ENCODE results near the gene VWC2. TPM values are rescaled to one million over a fixed set of nuclear protein-coding genes. Genes with fewer than 3 reads are reported as not detected.

Gene VWC2
- polyA plus RNA-seq = under 1 TPM; 0.02 to 0.06 TPM

GRCh38 chr7:49773218-49773935, at the start of gene VWC2:
TSS of gene VWC2 (plus strand) at chr7:49773638. CDS start at chr7:49775436, 1,798 bp downstream.
- 1 to 3% methylated on average over 31 to 75 of the region's 75 CpGs for WGBS, 2 donors
- H3K4me3 ChIP-seq (ENCODE audit: low read depth in 1 of 2, low read length in 2 of 2) = peak within 1 kb of the TSS; percentile 34 to 53
- H3K9me3 ChIP-seq (ENCODE audit: control insufficient read depth in 2 of 2, insufficient read depth in 1 of 2, low read depth in 1 of 2, low read length in 1 of 2) = peaks cover 0 to 5% of the 10 kb centered on the region in 2 donors
- H3K27ac ChIP-seq (ENCODE audit: low read depth in 2 of 2, low read length in 1 of 2) = no peak within 1 kb of the TSS
- H3K4me1 ChIP-seq (ENCODE audit: control insufficient read depth in 2 of 2, insufficient read depth in 2 of 2, low read length in 1 of 2) = peaks cover 12 to 13% of the 10 kb centered on the region in 2 donors
- peaks cover 0 to 7% of the 10 kb centered on the region in 2 donors for H3K27me3 ChIP-seq (ENCODE audit: control insufficient read depth in 1 of 2, insufficient read depth in 2 of 2, low read length in 2 of 2)
- no peaks in the 10 kb centered on the region for H3K36me3 ChIP-seq (ENCODE audit: control insufficient read depth in 2 of 2, insufficient read depth in 2 of 2, low read length in 1 of 2)

- Histone ChIP-seq H3K27ac (ENCODE audit: low read depth in 2 of 2, low read length in 1 of 2) (no peak overlapping the region), H3K27me3 (ENCODE audit: control insufficient read depth in 1 of 2, insufficient read depth in 2 of 2, low read length in 2 of 2) (no peaks in the 10 kb centered on the region), H3K4me1 (ENCODE audit: control insufficient read depth in 2 of 2, insufficient read depth in 2 of 2, low read length in 1 of 2) (no peaks in the 10 kb centered on the region), H3K4me3 (ENCODE audit: low read depth in 1 of 2, low read length in 2 of 2) (no peak overlapping the region), H3K9me3 (ENCODE audit: control insufficient read depth in 2 of 2, insufficient read depth in 1 of 2, low read depth in 1 of 2, low read length in 1 of 2) (no peaks in the 10 kb centered on the region), H3K36me3 (ENCODE audit: control insufficient read depth in 2 of 2, insufficient read depth in 2 of 2, low read length in 1 of 2) (no peaks in the 10 kb centered on the region)
These were observed 49.4 kb upstream of the VWC2 start for GRCh38 chr7:49724071-49724470.

DNA sequence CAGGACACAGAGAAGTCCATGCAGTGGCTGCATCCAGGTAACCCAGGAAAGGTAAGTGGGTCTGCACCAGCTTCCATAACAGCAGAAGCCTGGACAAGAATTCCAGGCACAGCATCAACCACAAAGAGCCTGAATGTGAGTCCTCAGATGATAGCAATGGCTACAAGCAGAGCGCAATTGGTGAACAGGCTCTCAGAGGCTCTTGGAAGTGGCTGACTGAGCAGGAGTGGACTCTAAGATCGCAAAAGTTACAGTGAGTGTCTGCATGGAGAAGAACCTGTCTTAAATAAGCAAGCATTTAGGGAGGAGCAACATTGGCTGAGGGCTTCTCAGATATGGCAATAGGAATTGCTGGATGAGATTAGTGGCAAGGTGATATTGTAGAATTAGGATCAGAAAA, 41.6 kb upstream of the VWC2 start:
- peaks cover 0 to 2% of the 10 kb centered on the region in 2 donors for H3K9me3 ChIP-seq (ENCODE audit: control insufficient read depth in 2 of 2, insufficient read depth in 1 of 2, low read depth in 1 of 2, low read length in 1 of 2)
- H3K27ac ChIP-seq (ENCODE audit: low read depth in 2 of 2, low read length in 1 of 2) = no peak overlapping the region
- H3K36me3 ChIP-seq (ENCODE audit: control insufficient read depth in 2 of 2, insufficient read depth in 2 of 2, low read length in 1 of 2) = no peaks in the 10 kb centered on the region
- WGBS, 2 donors = 50 to 64% methylated on average over 2 of the region's 2 CpGs
- H3K4me3 ChIP-seq (ENCODE audit: low read depth in 1 of 2, low read length in 2 of 2) = no peak overlapping the region
- H3K27me3 ChIP-seq (ENCODE audit: control insufficient read depth in 1 of 2, insufficient read depth in 2 of 2, low read length in 2 of 2) = no peaks in the 10 kb centered on the region
- H3K4me1 ChIP-seq (ENCODE audit: control insufficient read depth in 2 of 2, insufficient read depth in 2 of 2, low read length in 1 of 2) = no peaks in the 10 kb centered on the region

DNA sequence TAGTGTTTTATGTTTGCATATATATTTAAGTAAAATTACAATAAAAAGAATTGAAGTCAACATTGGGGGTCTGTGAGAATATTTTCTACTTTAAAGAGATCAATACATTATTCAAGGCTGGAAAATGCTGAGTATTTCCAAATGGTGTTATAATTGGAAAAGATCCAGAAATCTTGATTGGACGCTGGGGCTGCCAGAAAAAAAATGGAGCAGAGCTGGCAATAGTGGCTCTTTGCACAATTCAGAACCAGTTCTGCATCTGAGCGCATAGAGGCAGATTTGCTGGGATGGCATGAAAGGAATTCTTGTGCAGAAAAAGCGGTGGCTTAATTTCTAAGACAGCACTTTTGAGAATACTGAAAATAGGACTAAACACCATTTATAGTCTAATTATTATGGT, 10.8 kb upstream of the VWC2 start:
- Histone ChIP-seq H3K4me3 (ENCODE audit: low read depth in 1 of 2, low read length in 2 of 2) (no peak overlapping the region), H3K4me1 (ENCODE audit: control insufficient read depth in 2 of 2, insufficient read depth in 2 of 2, low read length in 1 of 2) (no peaks in the 10 kb centered on the region), H3K27ac (ENCODE audit: low read depth in 2 of 2, low read length in 1 of 2) (no peak overlapping the region), H3K27me3 (ENCODE audit: control insufficient read depth in 1 of 2, insufficient read depth in 2 of 2, low read length in 2 of 2) (no peaks in the 10 kb centered on the region), H3K36me3 (ENCODE audit: control insufficient read depth in 2 of 2, insufficient read depth in 2 of 2, low read length in 1 of 2) (no peaks in the 10 kb centered on the region), H3K9me3 (ENCODE audit: control insufficient read depth in 2 of 2, insufficient read depth in 1 of 2, low read depth in 1 of 2, low read length in 1 of 2) (no peaks in the 10 kb centered on the region)
- WGBS, 2 donors = 62 to 65% methylated on average over 3 of the region's 3 CpGs

DNA sequence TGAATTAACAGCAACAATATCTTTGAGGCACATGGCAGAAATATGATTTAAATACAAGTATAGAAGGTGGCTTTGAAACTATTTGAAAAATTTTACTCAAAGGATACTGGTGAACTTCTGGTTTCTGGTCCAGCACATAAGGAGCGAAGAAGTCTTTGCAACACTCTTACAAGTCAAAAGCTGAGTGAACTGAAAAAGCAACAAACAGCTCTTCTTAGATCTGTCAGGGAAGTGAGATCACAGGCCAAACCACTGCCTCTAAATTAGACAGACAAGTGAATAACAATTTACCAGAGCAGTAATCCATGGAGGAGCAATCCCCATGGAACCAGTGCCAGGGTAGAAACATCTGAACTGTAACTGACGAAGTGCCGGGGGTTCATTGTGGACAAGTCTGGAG, 9.6 kb upstream of the VWC2 start:
- Histone ChIP-seq H3K4me1 (ENCODE audit: control insufficient read depth in 2 of 2, insufficient read depth in 2 of 2, low read length in 1 of 2) (no peaks in the 10 kb centered on the region), H3K27me3 (ENCODE audit: control insufficient read depth in 1 of 2, insufficient read depth in 2 of 2, low read length in 2 of 2) (no peaks in the 10 kb centered on the region), H3K27ac (ENCODE audit: low read depth in 2 of 2, low read length in 1 of 2) (no peak overlapping the region), H3K36me3 (ENCODE audit: control insufficient read depth in 2 of 2, insufficient read depth in 2 of 2, low read length in 1 of 2) (no peaks in the 10 kb centered on the region), H3K4me3 (ENCODE audit: low read depth in 1 of 2, low read length in 2 of 2) (no peak overlapping the region), H3K9me3 (ENCODE audit: control insufficient read depth in 2 of 2, insufficient read depth in 1 of 2, low read depth in 1 of 2, low read length in 1 of 2) (no peaks in the 10 kb centered on the region)
- 86 to 87% methylated on average over 3 of the region's 3 CpGs for WGBS, 2 donors

- H3K4me3 ChIP-seq (ENCODE audit: low read depth in 1 of 2, low read length in 2 of 2) = no peak overlapping the region
- WGBS, 2 donors = 79 to 83% methylated on average over 1 of the region's 1 CpG
- H3K27ac ChIP-seq (ENCODE audit: low read depth in 2 of 2, low read length in 1 of 2) = no peak overlapping the region
- no peaks in the 10 kb centered on the region for H3K36me3 ChIP-seq (ENCODE audit: control insufficient read depth in 2 of 2, insufficient read depth in 2 of 2, low read length in 1 of 2)
- no peaks in the 10 kb centered on the region for H3K9me3 ChIP-seq (ENCODE audit: control insufficient read depth in 2 of 2, insufficient read depth in 1 of 2, low read depth in 1 of 2, low read length in 1 of 2)
- no peaks in the 10 kb centered on the region for H3K27me3 ChIP-seq (ENCODE audit: control insufficient read depth in 1 of 2, insufficient read depth in 2 of 2, low read length in 2 of 2)
- H3K4me1 ChIP-seq (ENCODE audit: control insufficient read depth in 2 of 2, insufficient read depth in 2 of 2, low read length in 1 of 2) = no peaks in the 10 kb centered on the region
These were observed 6.5 kb upstream of the VWC2 start for GRCh38 chr7:49766966-49767365.

DNA sequence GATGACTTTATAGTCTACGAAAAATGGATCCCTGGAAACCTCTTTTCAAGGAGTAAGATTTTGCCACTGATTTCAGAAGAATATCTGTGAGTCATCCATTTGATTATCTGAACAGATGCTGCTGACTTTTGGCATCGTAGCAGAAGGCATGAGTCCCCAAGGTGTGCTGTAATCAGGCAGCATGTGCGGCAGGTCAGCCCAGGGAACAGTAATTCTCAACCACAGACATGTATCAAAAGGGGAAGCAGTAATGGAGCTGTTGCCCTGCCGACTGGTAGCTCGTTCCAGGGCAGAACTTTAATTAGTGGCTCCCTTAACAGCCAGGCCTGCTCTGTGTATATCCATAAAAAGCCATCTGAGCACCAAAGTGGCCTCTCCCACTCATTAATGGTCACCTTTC, 5.7 kb upstream of the VWC2 start:
- no peaks in the 10 kb centered on the region for H3K9me3 ChIP-seq (ENCODE audit: control insufficient read depth in 2 of 2, insufficient read depth in 1 of 2, low read depth in 1 of 2, low read length in 1 of 2)
- 74 to 80% methylated on average over 5 of the region's 5 CpGs for WGBS, 2 donors
- H3K4me1 ChIP-seq (ENCODE audit: control insufficient read depth in 2 of 2, insufficient read depth in 2 of 2, low read length in 1 of 2) = no peaks in the 10 kb centered on the region

DNA sequence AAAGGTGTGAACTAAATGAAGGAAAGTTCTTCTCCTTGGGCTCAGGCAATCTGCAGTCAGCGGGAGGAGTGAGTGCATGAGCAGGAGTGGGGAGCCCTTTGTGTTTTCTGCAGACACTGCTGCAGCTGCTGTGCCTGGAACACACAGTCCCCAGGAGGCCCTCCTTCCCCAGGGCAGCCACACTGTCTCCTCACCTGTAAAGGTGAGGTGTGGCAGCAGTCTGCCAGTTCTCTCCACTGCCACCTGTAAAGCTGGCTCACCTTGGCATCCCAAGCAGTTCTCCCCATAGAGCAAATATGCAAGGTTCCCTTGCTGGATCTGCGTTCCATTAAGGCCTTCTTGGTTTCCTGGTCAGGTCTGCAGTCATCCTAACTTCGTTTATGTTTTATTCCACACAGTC, 5.2 kb upstream of the VWC2 start:
- Histone ChIP-seq H3K4me3 (ENCODE audit: low read depth in 1 of 2, low read length in 2 of 2) (no peak overlapping the region), H3K9me3 (ENCODE audit: control insufficient read depth in 2 of 2, insufficient read depth in 1 of 2, low read depth in 1 of 2, low read length in 1 of 2) (no peaks in the 10 kb centered on the region), H3K4me1 (ENCODE audit: control insufficient read depth in 2 of 2, insufficient read depth in 2 of 2, low read length in 1 of 2) (peaks cover 0 to 1% of the 10 kb centered on the region in 2 donors), H3K27me3 (ENCODE audit: control insufficient read depth in 1 of 2, insufficient read depth in 2 of 2, low read length in 2 of 2) (no peaks in the 10 kb centered on the region), H3K27ac (ENCODE audit: low read depth in 2 of 2, low read length in 1 of 2) (no peak overlapping the region), H3K36me3 (ENCODE audit: control insufficient read depth in 2 of 2, insufficient read depth in 2 of 2, low read length in 1 of 2) (no peaks in the 10 kb centered on the region)
- WGBS, 2 donors = 75 to 79% methylated on average over 3 of the region's 3 CpGs

More for the DNA sequence above, 5.7 kb upstream of the VWC2 start:
- no peak overlapping the region for H3K27ac ChIP-seq (ENCODE audit: low read depth in 2 of 2, low read length in 1 of 2)
- H3K36me3 ChIP-seq (ENCODE audit: control insufficient read depth in 2 of 2, insufficient read depth in 2 of 2, low read length in 1 of 2) = no peaks in the 10 kb centered on the region
- H3K4me3 ChIP-seq (ENCODE audit: low read depth in 1 of 2, low read length in 2 of 2) = no peak overlapping the region
- H3K27me3 ChIP-seq (ENCODE audit: control insufficient read depth in 1 of 2, insufficient read depth in 2 of 2, low read length in 2 of 2) = no peaks in the 10 kb centered on the region

GRCh38 chr7:49768835-49769234, 4.6 kb upstream of the VWC2 start:
- Histone ChIP-seq H3K27me3 (ENCODE audit: control insufficient read depth in 1 of 2, insufficient read depth in 2 of 2, low read length in 2 of 2) (no peaks in the 10 kb centered on the region), H3K9me3 (ENCODE audit: control insufficient read depth in 2 of 2, insufficient read depth in 1 of 2, low read depth in 1 of 2, low read length in 1 of 2) (no peaks in the 10 kb centered on the region), H3K4me1 (ENCODE audit: control insufficient read depth in 2 of 2, insufficient read depth in 2 of 2, low read length in 1 of 2) (peaks cover 3 to 6% of the 10 kb centered on the region in 2 donors), H3K4me3 (ENCODE audit: low read depth in 1 of 2, low read length in 2 of 2) (no peak overlapping the region), H3K36me3 (ENCODE audit: control insufficient read depth in 2 of 2, insufficient read depth in 2 of 2, low read length in 1 of 2) (no peaks in the 10 kb centered on the region), H3K27ac (ENCODE audit: low read depth in 2 of 2, low read length in 1 of 2) (no peak overlapping the region)
- 59 to 62% methylated on average over 3 of the region's 3 CpGs for WGBS, 2 donors

DNA sequence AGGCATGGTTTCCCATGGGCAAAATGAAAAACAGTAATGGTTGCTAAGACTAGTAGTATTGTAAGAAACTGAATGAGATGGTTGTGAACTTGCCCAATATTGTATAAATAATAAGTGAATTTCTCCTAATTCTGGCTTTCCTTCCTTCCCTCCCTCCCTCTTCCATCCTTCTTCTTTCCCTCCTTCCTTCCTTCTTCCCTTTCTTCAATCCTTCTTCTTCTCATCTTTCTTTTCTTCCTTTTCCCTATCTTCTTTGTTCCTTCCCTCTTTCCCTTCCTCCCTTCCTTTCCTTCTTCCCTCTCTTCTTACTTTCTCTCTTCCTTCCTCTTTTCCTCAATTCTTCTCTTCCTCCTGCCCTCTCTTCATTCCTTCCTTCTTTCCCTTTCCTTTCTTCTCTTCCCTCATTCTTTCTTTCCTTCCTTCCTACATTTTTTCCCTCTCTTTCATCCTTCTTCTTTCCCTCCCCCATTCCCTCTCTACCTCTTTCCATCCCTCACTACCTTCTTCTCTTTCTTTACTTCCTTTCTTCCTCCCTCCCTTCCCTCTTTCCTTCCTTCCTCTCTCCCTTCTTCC, 4.1 kb upstream of the VWC2 start:
- Histone ChIP-seq H3K27me3 (ENCODE audit: control insufficient read depth in 1 of 2, insufficient read depth in 2 of 2, low read length in 2 of 2) (peaks cover 0 to 1% of the 10 kb centered on the region in 2 donors), H3K9me3 (ENCODE audit: control insufficient read depth in 2 of 2, insufficient read depth in 1 of 2, low read depth in 1 of 2, low read length in 1 of 2) (no peaks in the 10 kb centered on the region), H3K27ac (ENCODE audit: low read depth in 2 of 2, low read length in 1 of 2) (no peak overlapping the region), H3K4me3 (ENCODE audit: low read depth in 1 of 2, low read length in 2 of 2) (no peak overlapping the region), H3K4me1 (ENCODE audit: control insufficient read depth in 2 of 2, insufficient read depth in 2 of 2, low read length in 1 of 2) (peaks cover 6 to 11% of the 10 kb centered on the region in 2 donors), H3K36me3 (ENCODE audit: control insufficient read depth in 2 of 2, insufficient read depth in 2 of 2, low read length in 1 of 2) (no peaks in the 10 kb centered on the region)
